Pancreas (tissue), 10 donors: ENCODE data around the gene CCL20. TPM values are rescaled to one million over a fixed set of nuclear protein-coding genes. Genes with fewer than 3 reads are reported as not detected.
A peak's percentile ranks its signal among the peaks of the same experiment; 100 is the strongest.

ENCODE experiments used
- ATAC-seq, 4 donors: fragments of 200-7000 bp; cut with Tn5 transposase; one replicate each; pipeline versions ENCODE4 v1.8.0 to v1.9.1; 2020; ENCODE audit warnings: mild to moderate bottlenecking in 4 of 4, moderate library complexity in 4 of 4
- DNase-seq, 6 donors: peaks; one replicate each; pipeline ENCODE4 v3.0.0-alpha.2; 2020
- FAIRE-seq: peaks from 2 replicates; lab custom pipeline; 2012; peaks lifted over from hg19 to GRCh38; lab: Jason Lieb, UNC
- H3K27ac ChIP-seq, 4 donors: fragments of 200-600 bp; sonication (generic); 1 replicate in 3 of 4; 2 replicates in 1 of 4; pipeline versions ENCODE4 v1.5.0 to v1.8.0; 2020
- H3K27me3 ChIP-seq, 4 donors: fragments of 200-600 bp; one replicate each; pipeline ENCODE4 v1.8.0; 2021
- H3K36me3 ChIP-seq, 3 donors: fragments of 200-600 bp; sonication (generic) in 1 of 3; one replicate each; pipeline versions ENCODE4 v1.5.0 to v1.8.0; 2020 to 2021
- H3K4me1 ChIP-seq, 3 donors: fragments of 200-600 bp; one replicate each; pipeline ENCODE4 v1.8.0; 2021
- H3K4me3 ChIP-seq, 4 donors: fragments of 200-600 bp; sonication (generic) in 2 of 4; one replicate each; pipeline versions ENCODE4 v1.5.0 to v1.8.0; 2020 to 2021
- H3K9me3 ChIP-seq, 4 donors: fragments of 200-600 bp; one replicate each; pipeline ENCODE4 v1.8.0; 2021
- WGBS, 2 donors: extraction: QIAGEN DNeasy Blood & Tissue Kit; methylation state at CpG; one replicate each; pipeline ENCODE4 v1.1.7; 2013; 5-methylcytosine and 5-hydroxymethylcytosine counted together
- intact Hi-C, 3 donors: fragments of 100-400 bp; cut with DNase I; formaldehyde crosslinking; loops; one replicate each; pipeline versions ENCODE4 v1.11.1 to v1.14.2; 2022
- polyA plus RNA-seq, 2 donors: library from polyadenylated mRNA; stranded (reverse); fragments of 200-250 nt; gene quantifications; one replicate each; pipeline ENCODE4 v1.2.3, GENCODE V29; 2013
- total RNA-seq, 6 donors: library from RNA; stranded (reverse); fragmentation: NEBNext Ultra II Directional in 4 of 6; extraction: Animal tissue kit (Norgen Biotek cat#: 25700) in 4 of 6; gene quantifications; one replicate each; pipeline versions ENCODE4 v1.2.1 to v1.2.4, GENCODE V29; 2021 to 2023
- TF ChIP-seq, protein P1 (sequence below), 4 donors: fragments of 200-600 bp; sonication (generic) in 3 of 4; IDR thresholded peaks; one replicate each; pipeline versions ENCODE4 v1.5.0 to v1.8.0; 2021; ENCODE audit warnings: antibody characterized with exemption in 4 of 4
- donor health status: healthy with polysubstance abuse.
- donor health status: DM: no; HTN: no; CAD: no; lungs with moderate emphysema.
- donor health status: DM: no; HTN: no; CAD: no.
- donor health status: control.
- donor health status: control.
- donor health status: Bipolar disorder and iron deficiency.
- donor health status: DM: yes; HTN: yes; CAD: no.
- donor health status: DM: no; HTN: no; CAD: no.
- donor health status: DM: no; HTN: no; CAD: no.
- donor health status: DM: yes; HTN: yes; CAD: no.

Gene CCL20
- total and polyA plus RNA-seq, 8 donors, result 0.23 to 8.8 (median 0.75) TPM; not detected in 1

DNA sequence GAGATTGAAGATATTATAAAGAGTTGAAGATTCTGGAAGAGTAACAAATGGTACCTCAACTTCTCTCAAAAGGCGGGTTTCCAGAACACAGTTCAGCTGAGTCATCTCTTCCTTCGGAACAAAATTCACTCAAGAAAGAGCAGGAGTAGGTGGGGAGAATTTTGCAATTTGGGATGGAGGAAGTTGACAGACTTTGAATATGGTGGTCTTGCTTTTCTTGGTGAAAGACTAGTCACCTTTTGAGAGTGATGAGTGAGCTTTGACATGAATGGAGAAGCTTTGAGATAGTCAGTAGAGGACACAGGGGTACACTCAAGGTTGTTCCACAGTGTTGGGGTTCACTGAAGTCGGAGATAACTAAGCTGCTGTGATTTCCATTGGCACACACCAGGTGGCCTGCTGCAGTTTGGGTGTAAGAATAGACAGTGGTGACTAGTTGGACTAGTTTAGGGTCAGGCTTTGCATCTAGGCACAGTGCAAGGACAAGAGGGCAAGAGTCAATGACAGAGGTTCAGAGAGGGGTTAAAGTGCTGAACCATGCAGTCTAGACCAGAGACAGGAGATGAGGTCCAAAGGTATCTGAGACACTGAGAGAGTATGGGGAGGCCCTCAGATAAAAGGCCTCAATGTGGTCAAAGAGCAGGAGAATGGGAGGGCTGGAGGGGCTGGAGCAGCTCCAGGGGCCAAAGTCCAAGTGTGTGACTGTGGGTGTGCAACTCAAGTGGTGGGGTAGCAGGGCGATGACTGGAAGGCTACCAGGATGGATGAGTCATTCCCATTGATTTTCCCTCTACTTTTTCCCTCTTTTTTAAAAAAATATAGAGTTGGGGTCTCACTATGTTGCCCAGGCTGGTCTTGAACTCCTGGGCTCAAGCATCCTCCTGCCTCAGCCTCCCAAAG lies 7.7 kb downstream of the CCL20 start:
- H3K4me1 ChIP-seq, result no peaks in the 10 kb centered on the region
- ATAC-seq, result peak in 3 of 4 donors; percentile 21 to 53 (median 38)
- no peak overlapping the region for H3K27ac ChIP-seq
- no peaks in the 10 kb centered on the region for H3K27me3 ChIP-seq
- TF ChIP-seq, protein P1, sequence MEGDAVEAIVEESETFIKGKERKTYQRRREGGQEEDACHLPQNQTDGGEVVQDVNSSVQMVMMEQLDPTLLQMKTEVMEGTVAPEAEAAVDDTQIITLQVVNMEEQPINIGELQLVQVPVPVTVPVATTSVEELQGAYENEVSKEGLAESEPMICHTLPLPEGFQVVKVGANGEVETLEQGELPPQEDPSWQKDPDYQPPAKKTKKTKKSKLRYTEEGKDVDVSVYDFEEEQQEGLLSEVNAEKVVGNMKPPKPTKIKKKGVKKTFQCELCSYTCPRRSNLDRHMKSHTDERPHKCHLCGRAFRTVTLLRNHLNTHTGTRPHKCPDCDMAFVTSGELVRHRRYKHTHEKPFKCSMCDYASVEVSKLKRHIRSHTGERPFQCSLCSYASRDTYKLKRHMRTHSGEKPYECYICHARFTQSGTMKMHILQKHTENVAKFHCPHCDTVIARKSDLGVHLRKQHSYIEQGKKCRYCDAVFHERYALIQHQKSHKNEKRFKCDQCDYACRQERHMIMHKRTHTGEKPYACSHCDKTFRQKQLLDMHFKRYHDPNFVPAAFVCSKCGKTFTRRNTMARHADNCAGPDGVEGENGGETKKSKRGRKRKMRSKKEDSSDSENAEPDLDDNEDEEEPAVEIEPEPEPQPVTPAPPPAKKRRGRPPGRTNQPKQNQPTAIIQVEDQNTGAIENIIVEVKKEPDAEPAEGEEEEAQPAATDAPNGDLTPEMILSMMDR (IDR thresholded peaks at IDR 0.05), result no peak
- no peak overlapping the region for H3K4me3 ChIP-seq
- DNase-seq, result no peak
- 66 to 67% methylated on average over 4 of the region's 4 CpGs for WGBS, 2 donors
- FAIRE-seq, result no peak
- no peaks in the 10 kb centered on the region for H3K36me3 ChIP-seq
- no peaks in the 10 kb centered on the region for H3K9me3 ChIP-seq
- intact Hi-C loops, result no loop called here

- no peaks in the 10 kb centered on the region for H3K36me3 ChIP-seq
Measured at GRCh38 chr2:227822416-227823003, 8.9 kb downstream of the CCL20 start.

DNA sequence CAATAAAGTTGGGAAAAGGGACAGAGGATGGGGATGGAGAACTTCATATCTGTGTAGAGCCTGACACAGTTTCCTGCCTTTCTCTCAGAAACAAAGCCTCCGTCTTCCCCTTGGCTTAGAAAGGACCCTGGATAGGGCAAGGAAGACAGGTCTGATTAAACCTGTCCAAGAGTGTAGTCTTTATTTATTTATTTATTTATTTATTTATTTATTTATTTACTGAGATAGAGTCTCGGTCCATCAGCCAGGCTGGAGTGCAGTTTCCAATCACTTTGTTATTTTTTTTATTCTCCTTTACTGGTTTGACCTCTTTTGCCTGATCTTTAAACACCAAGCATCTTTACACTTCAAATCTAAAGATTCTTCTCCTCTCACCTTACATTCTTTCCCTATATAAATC lies 10.3 kb downstream of the CCL20 start:
- no peak overlapping the region for H3K4me3 ChIP-seq
- H3K27me3 ChIP-seq, result no peaks in the 10 kb centered on the region
- intact Hi-C loops, result no loop called here
- H3K9me3 ChIP-seq, result no peaks in the 10 kb centered on the region
- TF ChIP-seq, protein P1 (IDR thresholded peaks at IDR 0.05), result no peak
- no peak for ATAC-seq
- no peak for DNase-seq
- H3K4me1 ChIP-seq, result no peaks in the 10 kb centered on the region
- no peaks in the 10 kb centered on the region for H3K36me3 ChIP-seq
- WGBS, 2 donors, result 47 to 48% methylated on average over 2 of the region's 2 CpGs
- no peak for FAIRE-seq
- no peak overlapping the region for H3K27ac ChIP-seq

More at GRCh38 chr2:227822416-227823003, 8.9 kb downstream of the CCL20 start:
- Histone ChIP-seq H3K27me3 (no peaks in the 10 kb centered on the region), H3K9me3 (no peaks in the 10 kb centered on the region), H3K27ac (no peak overlapping the region), H3K4me1 (no peaks in the 10 kb centered on the region), H3K4me3 (no peak overlapping the region)
- TF ChIP-seq, protein P1 (IDR thresholded peaks at IDR 0.05), result no peak
- intact Hi-C loops, result no loop called here
- 70 to 77% methylated on average over 2 of the region's 2 CpGs for WGBS, 2 donors
- DNase-seq (no peak), ATAC-seq (no peak), FAIRE-seq (no peak)

DNA sequence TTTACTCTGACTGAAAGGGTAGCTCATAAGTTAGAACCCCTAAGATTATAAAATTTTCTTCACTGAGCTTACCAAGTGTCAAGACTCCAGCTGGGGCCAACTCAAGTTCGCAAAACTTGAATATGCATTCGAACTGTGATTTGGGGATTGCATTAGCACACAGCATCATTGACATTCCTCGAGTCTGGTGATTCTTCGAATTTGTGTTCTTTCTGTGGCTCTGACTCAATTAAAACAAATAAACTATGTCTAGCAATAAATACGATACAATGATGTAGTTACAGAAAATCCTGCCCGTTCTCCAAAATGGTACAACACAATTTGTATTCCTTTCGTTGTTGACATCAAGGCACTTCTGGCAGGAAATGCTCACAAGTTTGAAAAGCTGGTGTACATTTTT lies 11.1 kb downstream of the CCL20 start:
- intact Hi-C loops, result no loop called here
- WGBS, 2 donors, result 74 to 81% methylated on average over 7 of the region's 7 CpGs
- H3K9me3 ChIP-seq, result no peaks in the 10 kb centered on the region
- H3K27ac ChIP-seq, result no peak overlapping the region
- TF ChIP-seq, protein P1 (IDR thresholded peaks at IDR 0.05), result no peak
- H3K27me3 ChIP-seq, result no peaks in the 10 kb centered on the region
- no peaks in the 10 kb centered on the region for H3K36me3 ChIP-seq
- DNase-seq, result no peak
- H3K4me3 ChIP-seq, result no peak overlapping the region
- no peak for FAIRE-seq
- no peaks in the 10 kb centered on the region for H3K4me1 ChIP-seq
- ATAC-seq, result no peak
